A549 treated with AZD2906 at 1 μM for 4 hours (cell line): ENCODE results near the gene ACTL9. TPM values are rescaled to one million over a fixed set of nuclear protein-coding genes. Genes with fewer than 3 reads are reported as not detected.

Experiments used
- total RNA-seq: library from RNA; stranded (reverse); fragments of 200-300 nt; extraction: Qiagen RNA extraction; gene quantifications from 5 replicates; pipeline ENCODE4 v1.2.3, GENCODE V29; 2022

The ACTL9 gene, protein sequence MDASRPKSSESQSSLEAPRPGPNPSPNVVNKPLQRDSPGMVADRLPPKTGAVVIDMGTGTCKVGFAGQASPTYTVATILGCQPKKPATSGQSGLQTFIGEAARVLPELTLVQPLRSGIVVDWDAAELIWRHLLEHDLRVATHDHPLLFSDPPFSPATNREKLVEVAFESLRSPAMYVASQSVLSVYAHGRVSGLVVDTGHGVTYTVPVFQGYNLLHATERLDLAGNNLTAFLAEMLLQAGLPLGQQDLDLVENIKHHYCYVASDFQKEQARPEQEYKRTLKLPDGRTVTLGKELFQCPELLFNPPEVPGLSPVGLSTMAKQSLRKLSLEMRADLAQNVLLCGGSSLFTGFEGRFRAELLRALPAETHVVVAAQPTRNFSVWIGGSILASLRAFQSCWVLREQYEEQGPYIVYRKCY
- not detected in 5 replicates for total RNA-seq

DNA sequence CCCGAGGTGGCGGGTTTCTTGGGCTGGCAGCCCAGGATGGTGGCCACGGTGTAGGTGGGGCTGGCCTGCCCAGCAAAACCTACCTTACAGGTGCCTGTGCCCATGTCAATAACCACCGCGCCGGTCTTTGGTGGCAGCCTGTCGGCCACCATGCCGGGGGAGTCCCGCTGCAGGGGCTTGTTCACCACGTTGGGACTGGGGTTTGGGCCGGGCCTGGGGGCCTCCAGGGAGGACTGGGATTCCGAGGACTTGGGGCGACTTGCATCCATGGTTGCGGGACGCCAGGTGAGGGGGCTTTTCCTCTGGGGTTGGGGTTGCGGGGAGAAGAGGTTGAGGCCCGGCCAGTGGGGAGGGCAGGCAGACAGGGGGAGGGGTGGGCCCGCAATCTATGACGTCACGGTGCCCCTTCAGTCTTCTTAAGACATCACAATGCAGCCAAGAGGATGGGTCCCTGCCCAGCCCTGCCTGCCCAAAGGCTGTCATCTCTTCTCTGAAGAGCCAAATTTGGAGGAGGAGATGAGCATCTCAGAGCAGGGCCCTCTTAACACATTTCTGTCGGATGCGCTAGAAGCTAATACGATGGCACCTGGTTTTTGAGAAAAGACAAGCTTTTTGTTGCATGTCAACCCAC lies at the start of gene ACTL9:
TSS of gene ACTL9 (minus strand) at position 363 of the 631 bp plus-strand sequence. CDS start at position 269, 94 bp downstream.

DNA sequence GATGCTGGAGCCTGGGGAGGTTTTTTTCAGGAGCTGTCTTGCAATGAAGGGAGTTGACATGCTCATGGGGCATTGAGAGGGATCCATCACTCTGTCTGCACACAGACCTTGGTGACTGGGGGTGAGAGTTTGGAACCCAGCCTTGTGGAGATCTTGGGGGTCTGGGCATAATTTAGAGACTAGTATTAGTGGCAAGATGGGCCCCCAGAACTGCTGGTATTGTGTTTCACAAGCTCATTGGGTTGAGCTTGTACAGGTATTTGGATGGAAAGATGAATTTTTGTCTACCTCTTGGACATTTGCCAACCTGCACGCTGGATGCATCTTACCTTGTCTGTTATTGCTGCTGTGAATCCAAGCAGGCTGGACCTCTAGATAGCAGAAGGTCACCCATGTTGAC lies 22.7 kb upstream of the ACTL9 start, which contains the start of gene OR2Z1:
TSS of gene OR2Z1 (plus strand) at position 301 of the 400 bp plus-strand sequence. CDS start 9,395 bp downstream, outside the sequence.

Other genes starting within 250 kb of the ACTL9 start
- 0.08 to 0.25 TPM (median 0.14 TPM) in 5 replicates for gene PRAM1, start 196.2 kb downstream of the ACTL9 start, total RNA-seq
- 18.1 to 19.9 TPM (median 19.3 TPM) in 5 replicates for gene ZNF414, start 184.6 kb downstream of the ACTL9 start, total RNA-seq
- gene MYO1F, start 121.4 kb downstream of the ACTL9 start, total RNA-seq = 0.22 to 0.37 TPM (median 0.29 TPM) in 5 replicates
- gene ADAMTS10, start 88.1 kb downstream of the ACTL9 start, total RNA-seq = 11.0 to 13.5 TPM (median 11.4 TPM) in 5 replicates
- gene NFILZ, start 68.2 kb downstream of the ACTL9 start, total RNA-seq = not detected in 5 replicates
- gene OR2Z1, start 22.8 kb upstream of the ACTL9 start, total RNA-seq = not detected in 5 replicates
- gene ZNF558, start 133.5 kb upstream of the ACTL9 start, total RNA-seq = 6.2 to 7.2 TPM (median 7.1 TPM) in 5 replicates
- gene MBD3L1, start 133.6 kb upstream of the ACTL9 start, total RNA-seq = not detected in 5 replicates